ENCODE measurements around the gene FBXL20.

The FBXL20 gene

GRCh38 chr17:39223907-39224777 is 177.3 kb downstream of the FBXL20 start:
- no peak for DNase-seq

- no peak for DNase-seq
Measured at GRCh38 chr17:39222866-39223834, 178.3 kb downstream of the FBXL20 start.

DNA sequence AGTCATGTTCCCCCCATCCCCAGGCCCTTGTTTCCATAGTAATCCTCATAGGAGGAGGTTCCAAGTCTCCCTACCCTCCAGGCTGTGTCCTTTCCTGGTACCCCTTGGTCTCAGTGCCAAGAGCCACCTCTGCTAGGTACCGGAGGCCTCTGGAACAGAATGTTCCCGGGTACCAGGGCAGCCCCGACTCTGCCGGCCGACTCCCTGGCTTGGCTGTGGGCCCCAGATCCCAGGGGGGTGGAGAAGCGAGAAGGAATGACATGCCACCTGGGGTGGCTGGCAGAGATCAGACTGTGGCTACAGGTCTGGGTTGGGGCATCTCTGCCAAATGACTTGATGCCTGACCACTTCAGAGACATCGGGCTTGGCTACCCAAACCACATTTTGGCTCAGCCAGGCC is 179.3 kb downstream of the FBXL20 start:
- DNase-seq, result no peak

DNA sequence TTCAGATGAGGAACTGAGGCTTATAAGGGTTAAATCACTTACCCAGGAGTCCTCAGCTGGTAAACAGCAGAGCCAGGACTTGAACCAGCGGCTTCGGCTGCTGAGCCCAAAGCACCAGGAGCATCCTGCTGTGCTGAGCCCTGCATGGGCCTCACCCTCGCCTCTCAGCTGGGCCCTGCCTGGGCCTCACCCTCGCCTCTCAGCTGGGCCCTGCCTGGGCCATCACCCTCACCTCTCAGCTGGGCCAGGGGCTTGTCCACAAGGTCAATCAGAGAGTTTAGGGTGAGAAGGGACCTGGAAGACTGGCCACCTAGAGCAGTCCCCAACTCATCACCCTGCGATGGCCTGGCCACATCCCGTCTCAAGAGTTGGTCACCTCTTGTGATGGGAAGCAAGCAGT is 179.9 kb downstream of the FBXL20 start:
- no peak for DNase-seq

DNA sequence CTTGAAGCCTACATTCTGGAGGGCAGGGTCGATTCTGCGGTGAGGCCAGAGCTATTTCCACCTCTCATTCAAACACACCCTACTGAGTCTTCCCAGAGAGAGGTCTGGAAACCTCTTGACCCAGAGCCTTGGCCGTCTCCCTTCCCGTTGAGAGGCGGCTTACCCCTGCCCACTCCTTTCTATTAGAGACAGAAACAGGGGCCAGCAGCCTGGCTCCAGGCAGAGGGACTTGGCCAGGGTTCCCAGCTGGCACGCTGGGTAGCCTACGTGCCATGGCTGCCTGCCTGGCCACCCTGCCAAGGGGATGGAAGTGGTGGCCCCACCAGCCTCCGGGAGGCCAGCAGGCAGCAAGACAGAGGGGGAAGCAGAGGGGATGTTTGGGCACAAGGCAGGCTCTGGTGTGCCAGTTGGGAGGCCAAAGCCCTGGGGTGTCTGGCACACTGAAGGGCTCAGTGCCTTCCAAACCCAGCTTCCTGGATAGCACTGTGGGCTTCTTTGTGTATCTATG is 181.7 kb downstream of the FBXL20 start:
- DNase-seq, result no peak

DNA sequence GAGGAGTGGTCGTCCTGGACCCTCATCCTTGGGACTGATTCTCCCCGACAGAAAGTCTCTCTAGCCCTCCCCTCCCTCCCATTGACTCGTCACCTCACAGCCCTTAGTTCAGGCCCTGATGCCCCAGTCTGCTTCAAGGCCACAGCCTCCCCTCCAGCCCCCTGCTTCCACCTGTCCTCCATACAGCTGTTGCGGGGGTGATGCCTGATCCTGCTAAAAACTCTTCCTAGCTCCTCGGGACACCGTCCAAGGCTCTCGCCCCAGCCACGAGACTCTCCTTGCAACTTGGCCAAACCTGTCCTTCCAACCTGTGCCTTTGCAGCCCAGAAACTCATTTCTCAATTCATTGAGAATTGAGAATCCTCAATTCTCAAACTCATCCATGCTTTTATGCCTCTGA is 182.5 kb downstream of the FBXL20 start:
- DNase-seq, result no peak

DNA sequence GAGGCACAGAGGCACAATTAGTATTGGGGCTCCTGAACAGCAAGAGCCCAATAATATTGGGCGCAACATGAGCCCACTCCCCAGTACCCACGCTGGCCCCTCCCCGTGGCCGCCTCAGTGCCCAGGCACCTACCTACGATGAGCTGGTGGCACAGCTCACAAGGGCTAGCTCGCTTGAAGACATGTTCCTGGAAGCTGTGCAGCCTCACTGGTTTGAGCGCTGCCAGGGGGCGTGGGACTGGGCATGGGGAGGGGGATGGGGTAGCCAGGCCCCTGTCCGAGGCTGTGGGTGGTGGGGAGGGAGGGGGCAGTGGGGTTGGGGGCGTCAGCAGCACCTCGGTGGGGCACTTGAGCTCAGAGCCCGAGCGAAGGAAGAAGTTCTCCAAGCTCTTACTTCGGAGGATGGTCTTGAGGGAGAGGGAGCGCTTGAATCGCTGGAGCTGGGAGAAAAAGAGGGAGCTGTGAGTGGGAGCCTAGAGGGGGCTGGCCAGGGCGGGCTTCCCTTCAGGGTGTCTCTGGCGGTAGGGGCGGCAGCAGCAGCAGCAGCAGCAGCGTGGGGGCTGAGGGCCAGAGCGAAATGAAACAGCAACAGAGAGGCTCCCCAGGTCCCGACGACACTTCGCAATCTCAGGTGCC is 183.6 kb downstream of the FBXL20 start:
- DNase-seq, result no peak

GRCh38 chr17:39213852-39214251 is 187.6 kb downstream of the FBXL20 start:
- DNase-seq, result no peak

DNA sequence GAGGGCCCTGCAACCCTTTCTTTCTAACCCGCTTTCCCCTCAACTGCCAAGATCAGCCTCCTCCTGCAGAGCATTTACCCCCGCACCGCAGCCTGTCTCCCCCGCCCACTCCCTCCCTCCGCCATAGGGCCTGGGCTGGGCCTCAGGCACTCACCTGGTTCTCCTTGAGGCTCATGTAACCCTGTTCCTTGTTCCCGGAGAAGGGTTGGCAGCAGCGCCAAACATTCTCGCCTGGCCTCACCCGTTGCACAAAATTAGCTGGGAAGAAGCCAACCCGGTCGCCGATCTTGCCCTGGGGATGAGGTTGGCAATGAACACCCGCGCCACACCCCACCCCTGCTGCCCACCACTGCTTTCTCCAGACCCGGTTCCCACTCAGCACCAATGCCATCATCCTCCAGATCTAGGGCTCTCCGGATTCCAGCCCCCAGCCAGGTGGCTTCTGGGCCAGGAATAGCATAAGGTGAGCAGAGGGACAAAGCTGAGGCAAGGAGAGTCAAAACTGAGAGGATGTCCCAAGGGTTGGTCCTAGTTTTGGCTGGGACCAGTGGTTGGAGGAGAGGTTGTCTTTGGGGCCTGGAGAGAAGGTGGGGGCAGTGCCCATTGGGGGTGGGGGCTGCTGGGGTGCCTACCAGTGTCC is 188.5 kb downstream of the FBXL20 start:
- DNase-seq, result no peak

GRCh38 chr17:39212195-39212810 is 189.1 kb downstream of the FBXL20 start:
- no peak for DNase-seq

DNA sequence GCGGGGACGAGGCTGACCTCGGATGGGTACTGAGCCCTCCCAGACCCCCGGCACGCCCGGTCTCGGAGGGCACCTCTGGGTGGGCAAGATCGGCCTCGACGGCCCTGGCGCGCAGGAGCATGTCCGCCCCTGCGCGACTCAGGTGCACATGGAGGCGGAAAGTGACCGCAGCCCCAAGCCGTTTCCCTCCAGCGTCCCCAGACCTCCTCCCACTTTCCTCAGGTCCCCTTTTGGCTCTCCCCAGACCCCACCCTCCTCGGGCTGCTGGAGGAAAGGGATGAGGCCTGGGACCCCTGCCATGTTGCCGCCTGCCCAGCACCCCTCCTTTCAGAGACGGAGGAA is 191.4 kb downstream of the FBXL20 start:
- no peak for DNase-seq

GRCh38 chr17:39209317-39210092 is 191.9 kb downstream of the FBXL20 start:
- DNase-seq, result no peak

GRCh38 chr17:39208893-39209292 is 192.5 kb downstream of the FBXL20 start:
- no peak for DNase-seq

GRCh38 chr17:39208136-39208535 is 193.3 kb downstream of the FBXL20 start:
- DNase-seq, result no peak

DNA sequence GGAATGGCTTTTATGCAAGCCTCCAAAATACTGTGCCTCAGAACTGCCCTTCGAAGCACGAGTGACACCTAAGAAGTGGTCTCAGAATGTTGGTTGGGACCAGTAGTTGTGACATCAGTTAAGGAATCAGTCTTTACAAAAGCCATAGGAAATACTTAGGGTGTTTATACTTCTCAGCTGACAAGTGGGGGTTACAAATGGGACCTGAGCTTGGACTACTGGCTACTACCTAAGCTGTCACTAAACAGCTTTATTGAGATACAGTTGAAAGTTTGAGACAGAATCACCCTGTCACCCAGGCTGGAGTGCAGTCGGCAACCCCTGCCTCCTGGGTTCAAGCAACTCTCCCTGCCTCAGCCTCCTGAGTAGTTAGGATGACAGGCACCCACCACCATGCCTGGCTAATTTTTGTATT is 196.3 kb downstream of the FBXL20 start:
- no peak for DNase-seq

DNA sequence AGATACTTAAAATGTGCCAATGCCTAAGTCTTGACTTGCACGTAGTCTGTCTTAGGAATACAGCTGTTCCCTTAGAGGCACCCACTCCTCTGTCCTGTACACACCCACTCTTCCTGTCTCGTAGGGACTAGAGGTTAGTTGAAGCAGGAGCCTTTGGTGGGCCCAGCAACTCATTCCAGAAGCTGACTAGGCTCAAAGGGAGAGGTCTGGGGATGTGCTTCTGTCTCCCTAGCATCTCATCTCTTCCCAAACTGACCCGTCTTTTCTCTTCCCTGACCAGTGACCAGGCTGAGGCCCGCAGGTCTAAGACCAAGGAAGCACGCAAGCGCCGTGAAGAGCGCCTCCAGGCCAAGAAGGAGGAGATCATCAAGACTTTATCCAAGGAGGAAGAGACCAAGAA is 197.2 kb downstream of the FBXL20 start:
- DNase-seq, result no peak
